Posterior vena cava (tissue), 2 donors: ENCODE data around the gene DHX38. TPM values are rescaled to one million over a fixed set of nuclear protein-coding genes. Genes with fewer than 3 reads are reported as not detected.
"Not testable (repeated sequence)": the region's sequence is repeated elsewhere in the genome, so short reads cannot be mapped to it uniquely, and the experiment has no call there.

Experiments used
- DNase-seq: peaks from one replicate; pipeline ENCODE4 v3.0.0-alpha.2; 2020; ENCODE audit warnings: low spot score
- intact Hi-C, 2 donors: fragments of 100-400 bp; cut with DNase I; formaldehyde crosslinking; loops; one replicate each; pipeline versions ENCODE4 v1.14.1 to v1.14.2; 2022 to 2023
- long read RNA-seq, 2 donors: library from polyadenylated mRNA; unstranded; transcript quantifications; one replicate each; pipeline ENCODE4 v2.0.0, GENCODE V29; 2020 to 2021
- total RNA-seq, 2 donors: library from RNA; stranded (reverse); fragmentation: NEBNext Ultra II Directional; extraction: Animal tissue kit (Norgen Biotek cat#: 25700); gene quantifications; one replicate each; pipeline ENCODE4 v1.2.1, GENCODE V29; 2021
- donor health status: DM: yes; HTN: yes; CAD: no.
- donor health status: DM: yes; HTN: yes; CAD: no.

The DHX38 gene
- total RNA-seq, result 10 to 100 TPM; 44.3 to 50.8 TPM
- long read RNA-seq, donor 1, full-length matches to known transcripts, result 8 of 26 reads
- long read RNA-seq, donor 1, partial matches to known transcripts, result 12 of 26 reads
- long read RNA-seq, donor 1, other reads (novel, unspliced or antisense), result 6 of 26 reads
- long read RNA-seq, donor 2, full-length matches to known transcripts, result 3 of 40 reads
- long read RNA-seq, donor 2, partial matches to known transcripts, result 32 of 40 reads
- long read RNA-seq, donor 2, other reads (novel, unspliced or antisense), result 5 of 40 reads

GRCh38 chr16:72093448-72094265 is at the start of gene DHX38, which contains the start of gene TXNL4B:
TSS of gene DHX38 (plus strand) at chr16:72093847. CDS start at chr16:72096158, 2,311 bp downstream.
TSS of gene TXNL4B (minus strand) at chr16:72093620. CDS start at chr16:72090749, 2,871 bp downstream.
- peak; percentile 97 for DNase-seq
- intact Hi-C loops, result no loop called here

GRCh38 chr16:72044296-72044695 is 49.4 kb upstream of the DHX38 start:
- DNase-seq, result no peak
- intact Hi-C loops, result no loop called here

- intact Hi-C loops, result no loop called here
- DNase-seq, result no peak
Measured at GRCh38 chr16:72044825-72045359, 48.8 kb upstream of the DHX38 start.

- no peak for DNase-seq
- intact Hi-C loops, result no loop called here
Measured at GRCh38 chr16:72049110-72049509, 44.5 kb upstream of the DHX38 start.

- no peak for DNase-seq
- intact Hi-C loops, result no loop called here
Measured at GRCh38 chr16:72050769-72051464, 42.7 kb upstream of the DHX38 start.

- intact Hi-C loops, result no loop called here
Measured at GRCh38 chr16:72051818-72052217, 41.8 kb upstream of the DHX38 start.

GRCh38 chr16:72054254-72054847 is 39.3 kb upstream of the DHX38 start, which contains the start of gene HP:
TSS of gene HP (plus strand) at chr16:72054505. CDS start at chr16:72054653, 148 bp downstream.
- intact Hi-C loops, DNase-seq: not testable (repeated sequence)

More at GRCh38 chr16:72051818-72052217, 41.8 kb upstream of the DHX38 start:
- DNase-seq, result no peak

GRCh38 chr16:72055911-72056310 is 37.7 kb upstream of the DHX38 start:
- intact Hi-C loops, result no loop called here
- no peak for DNase-seq

- DNase-seq, intact Hi-C loops: not testable (repeated sequence)
Measured at GRCh38 chr16:72057313-72057712, 36.3 kb upstream of the DHX38 start.

- DNase-seq, intact Hi-C loops: not testable (repeated sequence)
Measured at GRCh38 chr16:72059060-72059459, 34.6 kb upstream of the DHX38 start.

- intact Hi-C loops, result no loop called here
- no peak for DNase-seq
Measured at GRCh38 chr16:72060405-72060804, 33.2 kb upstream of the DHX38 start.

GRCh38 chr16:72061564-72061963 is 32.1 kb upstream of the DHX38 start:
- no peak for DNase-seq
- intact Hi-C loops, result no loop called here

GRCh38 chr16:72064361-72064894 is 29.2 kb upstream of the DHX38 start:
- no peak for DNase-seq

GRCh38 chr16:72066747-72067146 is 26.9 kb upstream of the DHX38 start:
- intact Hi-C loops, result no loop called here
- DNase-seq, result no peak

More at GRCh38 chr16:72064361-72064894, 29.2 kb upstream of the DHX38 start:
- intact Hi-C loops, result loop anchor here in 1 of 2 donors (1.0 to 2.0 kb wide), 2 partner anchors 18 to 35 kb away; no protein-coding TSS in a partner anchor

GRCh38 chr16:72068930-72069329 is 24.7 kb upstream of the DHX38 start:
- intact Hi-C loops, result no loop called here
- no peak for DNase-seq

- intact Hi-C loops, result no loop called here
- DNase-seq, result no peak
Measured at GRCh38 chr16:72072514-72073342, 20.9 kb upstream of the DHX38 start.

GRCh38 chr16:72073560-72074230 is 20.0 kb upstream of the DHX38 start:
- DNase-seq, result no peak

More at GRCh38 chr16:72073560-72074230, 20.0 kb upstream of the DHX38 start:
- intact Hi-C loops, result no loop called here
